PC-9 (cell line): ENCODE results near the gene CBR1. TPM values are rescaled to one million over a fixed set of nuclear protein-coding genes. Genes with fewer than 3 reads are reported as not detected.

ENCODE experiments used
- BruUV-seq: library from RNA; stranded (reverse); fragments of 400-500 nt; replicated peaks from 2 replicates; lab custom pipeline; 2021; lab: Mats Ljungman, UMichigan
- CTCF ChIA-PET: fragments of 300-600 bp; sonication (Branson Sonifier 250); formaldehyde crosslinking; loops from one replicate; lab custom pipeline; 2022; ENCODE audit warnings: antibody characterized with exemption; lab: Charles Lee
- POLR2A ChIA-PET: fragments of 300-600 bp; sonication (Branson Sonifier 250); formaldehyde crosslinking; loops from one replicate; lab custom pipeline; 2022; ENCODE audit warnings: antibody characterized with exemption; ENCODE audit not compliant: unreplicated experiment; lab: Charles Lee
- DNase-seq, 2 experiments: peaks; one replicate each; pipeline versions ENCODE4 v3.0.0 to v3.0.0-alpha.2; 2015 to 2022; ENCODE audit warnings: mixed read lengths in 1 of 2
- H2AFZ ChIP-seq: fragments of 200-600 bp; sonication (generic); 2 replicates; pipeline ENCODE4 v1.8.1; 2017; ENCODE audit warnings: antibody characterized with exemption
- H3F3A ChIP-seq: fragments of 200-600 bp; sonication (generic); 2 replicates; pipeline ENCODE4 v1.8.1; 2017; ENCODE audit warnings: antibody characterized with exemption, mild to moderate bottlenecking, low read depth; ENCODE audit not compliant: insufficient read depth
- H3K27ac ChIP-seq: fragments of 200-600 bp; sonication (generic); 2 replicates; pipeline ENCODE4 v1.6.1; 2016; ENCODE audit warnings: mixed run types
- H3K27me3 ChIP-seq: fragments of 200-600 bp; sonication (generic); 2 replicates; pipeline ENCODE4 v1.6.1; 2016; ENCODE audit warnings: low read depth, mixed run types; ENCODE audit not compliant: insufficient read depth
- H3K36me3 ChIP-seq: fragments of 200-600 bp; sonication (generic); 2 replicates; pipeline ENCODE4 v1.6.1; 2016; ENCODE audit warnings: low read depth, mixed run types
- H3K4me1 ChIP-seq: fragments of 200-600 bp; sonication (generic); replicated peaks from 2 replicates; pipeline ENCODE4 v1.6.1; 2016; ENCODE audit warnings: mixed run types; ENCODE audit not compliant: insufficient read depth
- H3K4me2 ChIP-seq: fragments of 200-600 bp; sonication (generic); 2 replicates; pipeline ENCODE4 v1.6.1; 2017; ENCODE audit warnings: mixed run types
- H3K4me3 ChIP-seq: fragments of 200-600 bp; sonication (generic); 2 replicates; pipeline ENCODE4 v1.6.1; 2016; ENCODE audit warnings: mixed run types
- H3K79me2 ChIP-seq: fragments of 200-600 bp; sonication (generic); 2 replicates; pipeline ENCODE4 v1.6.1; 2017; ENCODE audit warnings: low read depth, mixed run types
- H3K9me2 ChIP-seq: fragments of 200-600 bp; sonication (generic); 2 replicates; pipeline ENCODE4 v1.8.1; 2017; ENCODE audit warnings: mild to moderate bottlenecking; ENCODE audit not compliant: insufficient read depth
- H3K9me3 ChIP-seq: fragments of 200-600 bp; sonication (generic); 2 replicates; pipeline ENCODE4 v1.8.1; 2016; ENCODE audit warnings: low read depth; ENCODE audit not compliant: insufficient read depth
- H4K20me1 ChIP-seq: fragments of 200-600 bp; sonication (generic); 2 replicates; pipeline ENCODE4 v1.8.1; 2017; ENCODE audit not compliant: insufficient read depth
- CTCF ChIP-seq: fragments of 200-600 bp; sonication (generic); conservative IDR thresholded peaks from 2 replicates; pipeline ENCODE4 v1.6.1; 2017; ENCODE audit warnings: mixed run types, antibody characterized with exemption, mild to moderate bottlenecking, moderate library complexity
- EZH2 ChIP-seq: fragments of 200-600 bp; sonication (generic); IDR thresholded peaks from 2 replicates; pipeline ENCODE4 v1.8.0; 2017; ENCODE audit warnings: antibody characterized with exemption, low read depth
- intact Hi-C: fragments of 100-400 bp; cut with micrococcal nuclease; formaldehyde crosslinking; loops from one replicate; pipeline ENCODE4 v1.10.0; 2022; ENCODE audit not compliant: unreplicated experiment
- total RNA-seq: library from RNA; stranded (reverse); gene quantifications from 2 replicates; pipeline ENCODE4 v1.2.3, GENCODE V29; 2021

The CBR1 gene
- total RNA-seq, 1 experiment from 2014 or later: 80.2 TPM

GRCh38 chr21:36063375-36064084 is 6.3 kb upstream of the CBR1 start:
- Histone ChIP-seq H3K9me2 (no peaks in the 10 kb centered on the region), H3K4me2 (no peak overlapping the region), H3K79me2 (peaks cover 7% of the 10 kb centered on the region), H2AFZ (no peak overlapping the region), H3K36me3 (no peaks in the 10 kb centered on the region), H3K9me3 (no peaks in the 10 kb centered on the region), H3K27ac (no peak overlapping the region), H3K27me3 (no peaks in the 10 kb centered on the region), H3F3A (peaks cover 9% of the 10 kb centered on the region; the same call in 1 of the 2 replicates), H3K4me3 (no peak overlapping the region), H3K4me1 (peaks cover 13% of the 10 kb centered on the region), H4K20me1 (no peaks in the 10 kb centered on the region)
- no peak for TF ChIP-seq CTCF
- no peak for TF ChIP-seq EZH2
- CTCF ChIA-PET: interaction anchor here (0.7 kb wide), 2 partner anchors 683 to 856 kb away, joined by 3 to 5 read pairs; no protein-coding TSS in a partner anchor
- intact Hi-C loops: loop anchor here (5.0 kb wide), 1 partner anchor 144 kb away; no protein-coding TSS in a partner anchor
- POLR2A ChIA-PET: interaction anchor here (0.6 kb wide), 1 partner anchor 22 kb away, joined by 5 read pairs; no protein-coding TSS in a partner anchor
- no peak for DNase-seq
- BruUV-seq: no TSS peak

- CTCF ChIA-PET: interaction anchor here (0.7 kb wide), 1 partner anchor 856 kb away, joined by 5 read pairs; no protein-coding TSS in a partner anchor
- BruUV-seq: no TSS peak
Measured at GRCh38 chr21:36064085-36064460, 5.8 kb upstream of the CBR1 start.

More at GRCh38 chr21:36064085-36064460, 5.8 kb upstream of the CBR1 start:
- no peak overlapping the region for H3K27ac ChIP-seq
- POLR2A ChIA-PET: interaction anchor here (0.6 kb wide), 1 partner anchor 23 kb away, joined by 5 read pairs; no protein-coding TSS in a partner anchor
- H3K4me3 ChIP-seq: no peak overlapping the region
- DNase-seq: no peak
- H3K27me3 ChIP-seq: no peaks in the 10 kb centered on the region
- H3K9me2 ChIP-seq: no peaks in the 10 kb centered on the region
- H3F3A ChIP-seq: peaks cover 9% of the 10 kb centered on the region; the same call in 1 of the 2 replicates
- intact Hi-C loops: loop anchor here (5.0 kb wide), 1 partner anchor 143 kb away; no protein-coding TSS in a partner anchor
- H3K4me2 ChIP-seq: no peak overlapping the region
- TF ChIP-seq EZH2 (no peak), CTCF (no peak)
- H3K4me1 ChIP-seq: peaks cover 8% of the 10 kb centered on the region
- H4K20me1 ChIP-seq: no peaks in the 10 kb centered on the region
- no peaks in the 10 kb centered on the region for H3K36me3 ChIP-seq
- H3K9me3 ChIP-seq: peaks cover 5% of the 10 kb centered on the region
- H3K79me2 ChIP-seq: peaks cover 1% of the 10 kb centered on the region
- no peak overlapping the region for H2AFZ ChIP-seq
